HG03135 (cell line): Measurements from ENCODE around the gene TAPT1.
"Not testable (repeated sequence)": the region's sequence is repeated elsewhere in the genome, so short reads cannot be mapped to it uniquely, and the experiment has no call there.

ENCODE experiments used
- ATAC-seq: cut with Tn5 transposase; IDR thresholded peaks from one replicate; pipeline ENCODE4 v1.9.1; 2021; ENCODE audit warnings: mild to moderate bottlenecking, moderate library complexity; ENCODE audit not compliant: unreplicated experiment

The TAPT1 gene, protein sequence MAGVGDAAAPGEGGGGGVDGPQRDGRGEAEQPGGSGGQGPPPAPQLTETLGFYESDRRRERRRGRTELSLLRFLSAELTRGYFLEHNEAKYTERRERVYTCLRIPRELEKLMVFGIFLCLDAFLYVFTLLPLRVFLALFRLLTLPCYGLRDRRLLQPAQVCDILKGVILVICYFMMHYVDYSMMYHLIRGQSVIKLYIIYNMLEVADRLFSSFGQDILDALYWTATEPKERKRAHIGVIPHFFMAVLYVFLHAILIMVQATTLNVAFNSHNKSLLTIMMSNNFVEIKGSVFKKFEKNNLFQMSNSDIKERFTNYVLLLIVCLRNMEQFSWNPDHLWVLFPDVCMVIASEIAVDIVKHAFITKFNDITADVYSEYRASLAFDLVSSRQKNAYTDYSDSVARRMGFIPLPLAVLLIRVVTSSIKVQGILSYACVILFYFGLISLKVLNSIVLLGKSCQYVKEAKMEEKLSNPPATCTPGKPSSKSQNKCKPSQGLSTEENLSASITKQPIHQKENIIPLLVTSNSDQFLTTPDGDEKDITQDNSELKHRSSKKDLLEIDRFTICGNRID

DNA sequence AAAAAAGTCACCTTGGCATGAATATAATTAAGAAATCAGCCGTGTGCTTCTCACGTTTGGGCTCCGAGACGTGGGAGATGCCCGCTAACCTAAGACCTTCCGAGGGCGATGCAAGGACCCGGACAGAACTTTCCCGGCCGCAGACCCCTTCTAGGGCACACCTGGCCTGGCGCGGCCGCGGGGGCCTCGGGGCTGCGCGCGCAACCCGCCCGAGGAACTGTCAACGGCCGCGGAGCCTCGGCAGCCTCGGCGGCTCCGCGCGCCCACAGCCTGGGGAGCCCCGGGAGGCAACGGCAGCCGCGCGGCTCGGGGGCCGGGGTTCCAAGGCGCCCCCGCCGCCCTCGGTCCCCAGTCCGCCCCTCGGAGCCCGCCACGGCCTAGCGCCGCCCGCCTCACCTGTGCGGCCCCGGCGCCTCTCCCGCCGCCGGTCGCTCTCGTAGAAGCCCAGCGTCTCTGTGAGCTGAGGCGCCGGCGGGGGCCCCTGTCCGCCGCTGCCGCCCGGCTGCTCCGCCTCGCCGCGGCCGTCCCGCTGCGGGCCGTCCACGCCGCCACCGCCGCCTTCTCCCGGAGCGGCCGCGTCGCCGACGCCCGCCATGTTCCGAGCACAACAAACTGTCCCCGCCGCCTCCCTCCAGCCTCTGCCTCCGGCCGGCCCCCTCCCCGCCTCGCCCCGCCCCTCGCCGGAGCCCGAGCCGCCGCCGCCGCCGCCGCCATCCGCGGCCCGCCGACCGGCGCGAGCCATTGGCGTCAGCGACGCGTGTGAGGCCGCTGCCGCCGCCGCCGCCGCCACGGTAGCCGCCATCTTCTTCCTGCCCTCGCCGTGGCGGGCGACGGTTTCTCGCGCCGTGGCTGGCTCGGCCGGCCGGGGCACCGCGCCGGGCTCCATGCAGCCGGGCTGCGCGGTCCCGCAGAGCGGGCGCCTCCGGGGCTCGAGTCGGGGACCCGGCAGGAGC, at the start of gene TAPT1:
Gene TAPT1 (minus strand): TSS at position 609 of the 953 bp plus-strand sequence. CDS start 14 bp downstream, at position 595.
- ATAC-seq, result peak; percentile 70

DNA sequence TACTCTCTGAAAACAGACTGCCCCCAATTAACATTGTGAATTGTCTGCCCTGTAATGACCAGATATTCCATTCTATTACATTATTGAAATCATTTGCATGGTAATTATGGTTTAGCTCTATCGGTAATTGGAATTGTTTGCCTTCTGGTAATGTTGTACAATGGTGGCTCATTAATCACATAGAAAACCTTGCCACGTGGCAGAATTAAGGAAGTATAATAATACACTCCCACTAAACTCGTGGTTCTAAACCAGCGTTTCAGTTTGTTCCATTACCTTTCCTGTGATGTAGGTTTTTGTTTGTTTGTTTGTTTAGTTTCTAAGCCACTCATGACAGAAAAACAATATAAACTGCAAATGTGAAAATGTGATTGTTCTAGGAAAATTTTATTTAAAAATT, 45.1 kb upstream of the TAPT1 start:
- ATAC-seq, result no peak

DNA sequence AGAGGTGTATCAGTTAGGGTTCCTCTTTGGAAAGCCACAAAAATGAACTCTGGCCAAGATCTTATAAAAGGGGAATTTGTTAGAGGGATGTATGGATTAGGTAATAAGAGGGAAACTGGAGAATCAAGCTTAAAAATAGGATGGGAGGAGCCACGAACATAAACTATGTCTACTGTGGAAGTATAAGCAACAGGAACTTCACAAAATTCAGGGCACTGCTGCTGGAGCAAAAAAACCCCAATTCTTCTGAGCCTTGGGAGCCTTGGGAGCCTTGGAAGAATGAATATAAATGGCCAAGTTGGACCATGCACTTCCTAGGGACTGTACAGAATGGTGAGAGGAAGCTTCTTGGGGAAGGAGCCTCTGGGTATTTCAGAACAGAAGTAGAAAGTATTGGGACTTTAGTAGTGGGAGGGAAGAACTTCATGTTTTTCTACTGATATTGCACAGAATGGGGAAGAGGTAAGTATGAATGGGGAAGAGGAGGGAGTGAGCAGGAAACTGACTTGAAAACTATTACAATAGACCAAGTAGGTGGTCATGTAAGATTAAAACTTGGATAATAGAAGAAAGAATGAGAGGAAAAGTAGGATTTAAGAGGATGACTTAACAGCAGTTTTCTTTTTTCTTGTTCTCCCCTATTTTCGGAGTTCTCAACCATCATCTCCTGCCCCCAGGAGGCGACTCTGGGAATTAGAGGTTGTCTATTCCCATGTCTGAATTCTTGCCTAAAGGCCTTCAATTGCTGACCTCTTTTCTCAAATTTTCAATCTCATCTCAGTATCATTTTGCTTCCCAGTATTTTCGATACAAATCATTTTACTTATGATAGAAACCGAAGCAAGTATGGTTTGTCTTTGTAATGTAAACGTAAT, 44.4 kb upstream of the TAPT1 start:
- ATAC-seq, result no peak

DNA sequence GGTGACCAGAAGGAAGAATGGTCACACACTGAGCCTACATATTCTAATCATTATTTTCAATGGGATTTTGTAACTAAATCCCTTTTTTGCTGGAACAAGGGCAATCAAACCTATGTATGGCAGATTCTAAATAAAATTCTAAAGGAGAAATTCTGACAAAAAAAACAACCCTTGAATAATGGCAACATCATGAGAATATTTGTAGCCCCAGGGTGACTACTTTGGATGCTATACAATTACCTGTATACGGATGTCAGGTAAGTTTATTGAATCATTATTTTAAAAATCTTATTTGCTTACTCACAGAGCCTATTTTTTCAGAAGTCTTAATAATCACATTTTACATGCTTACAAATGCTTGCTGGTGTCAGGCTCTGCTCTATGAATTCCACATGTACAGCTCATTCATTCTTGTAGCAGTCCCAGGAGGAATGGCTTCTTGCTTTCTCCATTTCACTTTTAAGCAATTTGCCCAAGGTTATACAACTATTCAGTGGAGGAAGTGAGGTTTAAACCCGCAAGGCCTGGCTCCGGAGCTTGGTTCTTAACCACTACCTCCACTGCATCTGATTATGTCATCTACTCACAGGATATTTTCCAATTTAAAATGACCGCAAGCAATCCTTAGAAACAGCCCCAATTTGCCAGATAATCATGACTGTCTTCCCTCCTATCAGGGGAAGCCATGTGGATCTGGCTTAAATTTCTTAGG, 43.6 kb upstream of the TAPT1 start:
- ATAC-seq, result not testable (repeated sequence)

DNA sequence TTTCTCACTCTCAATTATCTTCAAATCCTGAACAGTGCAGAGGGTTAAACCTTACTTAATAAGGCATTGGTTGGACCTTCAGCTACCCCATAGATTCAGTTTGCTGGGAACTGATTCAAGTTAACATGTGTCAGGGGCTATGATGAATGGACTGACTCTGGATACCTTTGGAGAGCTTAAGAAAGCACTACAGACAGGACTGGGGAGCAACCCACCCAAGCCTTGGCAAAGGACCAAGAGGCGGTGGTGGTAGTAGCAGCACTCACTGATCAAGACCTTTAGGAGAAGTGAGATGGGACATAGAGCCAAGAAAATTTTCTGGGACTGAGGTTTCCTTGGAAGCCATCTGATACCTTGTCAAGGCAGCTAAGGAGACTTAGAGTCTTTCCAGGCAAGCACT, 43.0 kb upstream of the TAPT1 start:
- no peak for ATAC-seq

DNA sequence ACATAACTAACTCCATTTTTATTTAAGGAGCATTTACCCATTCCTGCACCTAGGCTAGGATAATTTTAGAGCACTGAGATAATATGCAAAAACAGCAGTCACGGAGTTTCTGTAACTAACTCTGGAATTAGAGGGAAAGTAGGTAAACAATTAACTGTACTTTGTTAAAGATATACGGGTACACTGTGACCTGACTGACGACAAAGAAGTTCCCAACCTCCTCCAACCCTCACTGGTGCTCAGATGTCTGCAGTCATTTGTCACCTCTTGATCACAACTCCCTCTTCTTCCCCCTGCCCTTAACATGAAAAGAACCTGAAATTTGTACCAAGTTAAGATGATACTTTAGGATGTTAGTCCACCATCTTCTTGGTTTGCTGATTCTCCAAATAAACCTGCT, 42.0 kb upstream of the TAPT1 start:
- no peak for ATAC-seq

DNA sequence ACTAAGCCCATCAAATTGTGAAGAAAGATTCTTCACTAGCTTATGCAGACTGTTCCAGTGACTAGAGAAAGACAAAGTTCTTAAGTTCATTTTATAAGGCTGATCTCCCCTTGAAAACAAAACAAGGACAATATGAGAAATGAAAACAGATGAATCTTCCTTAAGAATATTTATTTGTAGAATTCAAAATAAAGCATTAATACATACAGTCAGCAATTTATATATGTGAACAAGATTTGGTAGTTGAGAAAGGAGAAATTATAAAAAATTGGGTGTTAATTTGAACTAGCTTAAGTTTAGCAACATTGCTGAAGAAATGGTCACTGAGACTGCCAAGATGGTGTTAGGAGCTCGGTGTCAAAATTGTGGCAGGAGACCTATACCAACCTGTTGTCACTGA, 41.4 kb upstream of the TAPT1 start:
- no peak for ATAC-seq

DNA sequence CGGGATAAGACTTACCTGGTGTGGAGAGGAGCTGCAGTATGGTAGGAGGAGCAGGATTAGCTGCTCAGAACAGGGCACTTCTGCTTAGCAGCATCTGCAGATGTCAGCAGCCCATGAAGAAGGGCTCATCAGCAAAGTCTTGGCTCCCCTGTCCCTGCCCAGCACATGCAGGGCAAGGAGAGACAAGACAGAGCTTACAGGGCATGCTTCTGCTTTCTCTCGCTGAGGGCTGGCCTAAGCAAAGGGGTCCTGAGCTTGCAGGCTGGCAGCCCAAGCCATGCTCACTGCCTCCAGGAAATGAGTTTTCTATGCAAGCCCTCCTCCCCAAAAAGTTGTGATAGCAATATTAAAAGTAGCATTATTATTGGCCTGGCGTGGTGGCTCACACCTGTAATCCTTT, 39.5 kb upstream of the TAPT1 start:
- ATAC-seq, result no peak

DNA sequence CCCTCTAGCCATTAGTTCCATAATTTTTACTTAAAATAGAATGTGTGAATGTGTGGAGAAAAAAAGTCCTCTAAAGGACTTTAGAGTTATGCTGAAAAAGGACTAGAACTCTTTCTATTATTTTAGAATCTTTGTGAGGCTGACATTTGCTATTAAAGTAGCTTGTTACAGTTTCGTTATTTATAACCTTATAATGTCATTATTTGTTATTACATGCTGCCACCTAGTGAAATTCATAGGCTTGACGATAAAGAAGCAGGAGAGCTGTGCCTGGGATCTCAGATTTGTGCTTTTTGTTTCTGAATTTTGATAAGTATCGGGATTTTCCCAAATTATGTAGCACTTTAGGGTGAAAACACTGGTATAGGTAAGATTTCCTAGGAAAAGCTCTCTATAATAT, 38.5 kb upstream of the TAPT1 start:
- peak; percentile 70 for ATAC-seq

DNA sequence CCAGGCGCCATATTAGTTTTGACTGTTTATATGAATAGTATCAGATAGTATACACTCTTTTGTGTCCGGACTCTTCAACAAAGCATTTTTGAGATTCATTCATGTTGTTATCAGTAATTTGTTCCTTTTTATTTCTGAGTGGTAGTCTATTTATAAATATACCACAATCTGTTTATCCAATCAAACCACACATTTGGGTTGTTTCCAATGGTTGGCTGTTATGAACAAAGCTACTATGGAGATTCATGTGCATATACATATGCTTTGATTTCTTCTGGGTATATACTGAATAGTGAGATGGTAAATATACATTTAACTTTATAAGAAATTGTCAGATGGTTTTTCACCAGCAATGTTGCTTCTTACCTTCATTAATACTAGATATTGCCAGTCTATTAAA, 36.8 kb upstream of the TAPT1 start:
- no peak for ATAC-seq

DNA sequence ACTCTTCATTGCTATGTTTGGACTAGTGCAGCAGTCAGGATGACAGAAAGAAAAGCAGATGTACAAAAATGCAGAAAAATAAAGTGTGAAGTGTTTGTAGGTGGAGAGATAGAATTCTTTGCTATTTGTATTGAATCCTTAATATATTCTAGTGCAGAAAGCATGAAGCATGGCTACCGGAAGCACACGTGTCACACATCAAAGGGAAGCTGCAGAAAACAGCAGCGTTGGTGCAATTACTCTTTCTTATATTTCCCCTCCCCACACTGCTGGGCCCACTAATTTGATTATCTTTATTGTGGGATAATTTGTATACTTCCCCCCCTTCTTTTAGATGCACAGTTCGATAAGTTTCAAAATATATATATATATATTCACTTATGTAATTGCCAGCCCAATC, 35.9 kb upstream of the TAPT1 start:
- ATAC-seq, result no peak

DNA sequence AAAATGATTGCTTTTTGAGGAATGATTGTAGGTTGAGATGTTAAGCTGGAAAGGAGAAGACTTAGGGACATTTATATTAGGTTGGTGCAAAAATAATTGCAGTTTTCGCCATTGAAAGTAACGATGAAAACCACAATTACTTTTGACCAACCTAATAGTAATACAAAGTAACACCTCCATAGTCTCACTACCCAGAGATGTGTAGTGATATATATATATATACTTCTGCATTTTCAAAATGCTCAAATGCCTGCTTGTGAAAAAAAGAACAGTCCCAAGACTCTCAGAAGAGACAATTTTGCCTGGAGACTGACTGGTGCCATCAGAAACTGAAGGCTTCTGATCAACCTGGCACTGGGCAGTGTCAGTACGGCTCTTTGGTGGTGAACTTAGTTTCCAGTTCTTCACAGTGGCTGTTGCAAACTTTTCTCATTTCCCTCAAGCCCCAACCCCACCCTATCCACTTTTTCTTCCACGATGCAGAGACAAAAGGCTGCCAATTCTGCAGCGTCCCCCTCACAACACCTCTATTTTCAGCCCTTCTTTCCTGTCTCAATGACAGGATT, 35.1 kb upstream of the TAPT1 start:
- ATAC-seq, result no peak

DNA sequence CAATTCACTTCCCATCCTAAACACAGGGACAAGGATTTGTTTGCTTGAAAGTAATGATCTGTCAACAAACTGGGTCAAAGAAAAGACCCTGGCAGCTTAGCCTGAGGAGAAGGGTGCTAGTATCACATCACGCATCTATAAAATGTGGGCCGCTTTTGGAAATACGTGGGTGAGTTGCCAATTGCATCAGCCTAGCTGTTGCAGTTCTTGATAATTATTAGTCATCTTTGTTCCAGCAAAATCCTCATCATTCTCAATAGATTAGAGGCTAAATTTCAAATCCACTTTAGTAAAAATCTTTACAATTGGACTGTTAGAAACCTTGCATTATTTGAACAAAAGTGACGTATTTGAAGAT, 33.6 kb upstream of the TAPT1 start:
- ATAC-seq, result no peak

DNA sequence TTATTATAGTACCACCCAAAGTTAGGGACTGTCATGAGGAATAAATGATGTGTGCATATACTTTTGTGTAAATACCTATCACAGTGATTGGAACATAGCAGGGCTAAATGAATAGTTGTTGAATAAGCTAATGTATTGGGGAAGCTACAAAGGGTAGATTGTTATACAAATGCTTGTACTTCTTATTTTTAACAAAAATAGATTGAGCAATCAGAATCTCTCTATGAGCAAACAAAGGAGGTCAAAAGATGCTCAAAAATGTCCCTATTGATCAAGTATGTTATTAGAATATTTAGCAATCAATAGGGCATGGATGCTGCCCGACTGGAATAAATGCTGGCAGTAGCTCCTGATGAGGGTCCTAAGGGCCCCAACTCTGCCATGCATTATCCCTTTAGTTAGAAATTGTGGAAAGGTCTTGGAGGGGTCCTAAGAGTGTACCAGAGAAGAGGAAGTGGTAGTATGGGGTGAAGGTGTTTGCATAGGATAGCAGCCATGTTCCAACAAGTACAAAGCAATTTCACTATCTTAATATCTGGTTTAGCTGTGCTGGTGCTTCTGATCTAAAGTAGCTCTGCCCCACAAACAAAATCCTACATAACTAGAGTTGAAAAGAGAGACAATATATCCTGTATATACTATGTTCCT, 33.1 kb upstream of the TAPT1 start:
- no peak for ATAC-seq

DNA sequence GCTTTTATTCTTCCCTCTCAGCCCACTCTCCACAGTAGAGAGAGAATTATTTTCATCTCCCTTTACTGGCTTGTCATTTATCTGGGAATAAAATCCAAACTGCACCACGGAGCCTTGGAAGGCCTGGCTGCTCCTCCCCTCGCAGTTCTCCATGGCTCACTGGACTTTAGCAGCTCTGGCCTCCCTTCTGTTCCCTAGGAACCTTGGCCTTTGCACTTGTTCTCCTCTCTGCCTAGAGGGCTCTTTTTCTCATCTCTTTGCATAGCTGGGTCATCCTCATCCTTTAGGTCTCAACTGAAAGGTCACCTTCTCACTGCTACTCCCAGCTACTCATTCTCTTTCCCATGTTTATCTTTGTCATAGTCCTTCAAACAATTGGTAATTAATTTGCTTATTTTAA, 31.3 kb upstream of the TAPT1 start:
- ATAC-seq, result no peak

DNA sequence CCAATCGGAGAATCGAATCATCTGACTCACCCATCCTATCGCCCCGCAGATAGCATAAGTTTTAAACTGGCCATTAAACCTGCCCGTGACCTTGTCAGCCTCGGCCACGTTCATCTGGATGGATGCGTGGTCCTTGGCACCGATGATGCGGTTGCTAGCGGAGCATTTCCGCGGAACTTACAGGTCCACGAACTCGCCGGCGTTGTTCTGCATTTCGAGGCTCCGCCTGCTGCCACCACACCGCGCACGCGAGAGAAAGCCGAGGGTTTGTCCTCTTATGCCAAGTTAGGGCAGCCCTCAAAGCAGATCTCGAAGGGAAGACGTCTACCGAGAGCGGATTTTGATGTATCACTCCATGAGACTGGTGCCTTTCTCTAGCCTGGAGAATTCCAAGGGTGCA, 30.1 kb upstream of the TAPT1 start:
- no peak for ATAC-seq

DNA sequence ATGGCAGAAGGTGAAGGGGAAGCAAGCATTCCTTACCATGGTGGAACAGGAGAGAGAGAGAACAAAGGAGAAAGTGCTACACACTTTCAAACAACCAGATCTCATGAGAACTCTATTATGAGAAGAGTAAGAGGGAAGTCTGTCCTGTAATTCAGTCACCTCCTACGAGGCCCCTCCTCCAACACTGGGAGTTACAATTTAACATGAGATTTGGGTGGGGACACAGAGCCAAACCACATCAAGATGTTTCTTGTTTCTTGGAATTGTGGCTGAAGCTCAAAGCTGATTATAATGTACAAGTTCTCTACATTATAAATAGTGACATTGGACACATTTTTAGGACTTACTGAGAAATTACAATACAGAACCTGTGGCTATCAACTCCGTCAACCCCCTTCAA, 29.5 kb upstream of the TAPT1 start:
- ATAC-seq, result no peak

DNA sequence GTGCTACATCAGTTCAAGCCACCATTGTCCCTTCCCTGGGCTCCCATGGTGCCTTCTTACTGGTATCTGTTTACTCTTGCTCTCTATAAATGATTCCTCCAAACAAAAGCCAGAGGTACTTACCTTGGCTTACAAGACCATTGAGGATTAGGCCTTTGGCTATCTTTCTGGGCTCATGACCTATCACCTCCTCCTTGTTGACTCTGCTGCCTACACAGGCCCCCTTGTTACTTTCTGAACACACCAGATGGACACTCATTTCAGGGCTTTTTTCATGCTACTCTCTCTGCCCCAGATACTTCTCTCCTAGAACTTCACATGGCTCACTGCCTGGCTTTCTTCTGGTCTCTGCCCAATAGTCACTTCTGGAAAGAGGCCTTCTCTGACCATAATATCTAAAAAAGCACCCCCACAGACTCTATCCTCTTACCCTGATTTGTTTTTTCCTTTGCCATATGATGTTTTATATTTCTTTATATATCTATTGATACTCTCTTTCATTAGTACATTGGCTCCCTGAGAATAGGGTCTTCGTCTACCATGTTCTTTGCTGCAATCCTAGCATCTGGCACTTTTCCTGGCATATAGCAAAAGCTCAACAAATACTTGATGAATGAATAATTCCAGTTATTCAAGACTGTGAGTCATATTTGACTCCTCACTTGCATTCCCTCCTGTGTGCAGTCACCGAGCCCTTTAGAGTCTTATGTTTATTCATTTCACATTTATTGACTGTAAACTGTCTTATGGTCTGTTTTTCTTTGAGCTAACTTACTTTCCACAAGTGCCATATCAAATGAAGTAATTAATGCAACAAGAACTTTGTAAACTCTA, 27.1 kb upstream of the TAPT1 start:
- ATAC-seq, result no peak
